GM12875 (cell line): ENCODE measurements around the gene ZNF710.

Source experiments
- H3K4me3 ChIP-seq: one replicate; pipeline ENCODE4 v1.5.1; 2011; ENCODE audit warnings: low read depth, low read length, control low read depth
- CTCF ChIP-seq: IDR thresholded peaks from 2 replicates; pipeline ENCODE4 v1.5.1; 2011; ENCODE audit warnings: low read depth, mild to moderate bottlenecking, control low read depth, inconsistent platforms, low read length, moderate library complexity, borderline replicate concordance; ENCODE audit not compliant: insufficient read depth

ZNF710 gene

GRCh38 chr15:90009301-90010022, 8.3 kb downstream of the ZNF710 start:
- H3K4me3 ChIP-seq = no peak overlapping the region
- TF ChIP-seq CTCF = no peak

DNA sequence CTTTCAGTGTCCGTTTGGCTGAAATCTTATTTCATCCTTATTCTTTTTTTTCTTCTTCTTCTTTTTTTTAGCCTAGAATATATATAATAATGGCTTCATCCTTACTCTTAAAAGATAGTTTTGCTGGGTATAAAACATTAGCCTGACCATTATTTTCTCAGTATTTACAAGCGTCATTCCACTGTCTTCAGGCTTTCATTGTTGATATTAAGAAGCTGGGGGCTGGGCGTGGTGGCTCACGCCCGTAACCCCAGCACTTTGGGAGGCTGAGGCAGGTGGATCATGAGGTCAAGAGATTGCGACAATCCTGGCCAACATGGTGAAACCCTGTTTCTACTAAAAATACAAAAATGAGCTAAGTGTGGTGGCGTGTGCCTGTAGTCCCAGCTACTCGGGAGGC, 10.6 kb downstream of the ZNF710 start:
- no peak overlapping the region for H3K4me3 ChIP-seq

DNA sequence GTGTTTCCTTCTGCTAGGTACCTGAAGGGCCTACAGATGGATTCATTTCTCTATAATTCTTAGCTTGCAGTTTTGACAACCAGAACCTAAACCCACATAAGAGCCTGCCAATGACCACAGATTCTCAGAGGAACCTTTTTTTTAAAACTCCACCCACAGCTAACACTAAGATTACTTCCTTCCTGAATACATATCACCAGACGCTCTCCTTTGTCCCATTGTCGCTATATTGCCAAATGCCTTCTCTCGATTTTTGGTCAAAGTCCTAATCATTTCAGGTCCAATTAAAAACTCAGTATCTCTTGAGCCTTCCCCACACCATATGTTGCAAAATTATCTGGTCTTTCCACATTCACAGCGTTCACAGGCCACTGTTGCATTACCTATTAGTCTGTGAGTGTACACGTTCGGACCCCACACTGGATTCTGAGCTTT, 12.4 kb downstream of the ZNF710 start:
- TF ChIP-seq CTCF = no peak
- H3K4me3 ChIP-seq = no peak overlapping the region

More for the DNA sequence above, 10.6 kb downstream of the ZNF710 start:
- no peak for TF ChIP-seq CTCF

DNA sequence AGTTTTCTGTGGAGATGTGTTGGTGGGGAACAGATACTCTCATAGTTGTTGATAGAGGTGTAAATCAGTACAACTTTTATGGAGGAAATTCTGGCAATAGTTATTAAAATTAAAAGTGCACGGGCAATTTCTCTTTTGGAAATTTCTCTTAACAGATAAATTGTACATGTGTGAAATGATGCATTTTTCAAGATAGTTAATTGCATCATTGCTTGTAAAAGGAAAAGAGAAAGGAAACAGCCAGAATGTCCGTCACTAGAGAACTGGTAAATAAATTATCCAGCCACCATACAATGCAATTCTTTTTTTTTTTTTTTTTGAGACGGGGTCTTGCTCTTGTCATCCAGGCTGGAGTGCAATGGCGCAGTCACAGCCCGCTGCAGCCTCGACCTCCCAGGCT, 14.2 kb downstream of the ZNF710 start:
- no peak for TF ChIP-seq CTCF
- no peak overlapping the region for H3K4me3 ChIP-seq

GRCh38 chr15:90015749-90016148, 14.6 kb downstream of the ZNF710 start:
- TF ChIP-seq CTCF = no peak

DNA sequence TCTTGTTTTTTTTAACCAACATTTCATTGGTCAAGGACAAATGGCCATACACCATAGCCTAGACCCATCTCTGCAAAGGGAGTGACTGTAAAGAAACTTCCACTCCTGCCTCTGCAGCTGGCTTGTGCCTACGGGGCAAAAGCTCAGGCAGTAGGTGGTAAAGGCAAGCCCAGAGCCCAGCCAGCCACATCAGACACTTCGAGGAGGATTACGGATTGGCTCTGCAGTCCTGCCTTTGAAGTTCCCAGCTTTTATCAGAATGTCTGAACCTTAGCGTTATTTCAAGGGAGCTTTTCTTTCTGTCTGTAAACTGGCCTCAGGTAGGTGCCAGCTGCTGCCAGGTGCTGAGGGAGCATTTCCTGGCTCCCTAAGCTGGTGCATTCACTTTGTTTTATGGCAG, 15.6 kb downstream of the ZNF710 start:
- TF ChIP-seq CTCF = no peak
- no peak overlapping the region for H3K4me3 ChIP-seq

More at GRCh38 chr15:90015749-90016148, 14.6 kb downstream of the ZNF710 start:
- H3K4me3 ChIP-seq = no peak overlapping the region

DNA sequence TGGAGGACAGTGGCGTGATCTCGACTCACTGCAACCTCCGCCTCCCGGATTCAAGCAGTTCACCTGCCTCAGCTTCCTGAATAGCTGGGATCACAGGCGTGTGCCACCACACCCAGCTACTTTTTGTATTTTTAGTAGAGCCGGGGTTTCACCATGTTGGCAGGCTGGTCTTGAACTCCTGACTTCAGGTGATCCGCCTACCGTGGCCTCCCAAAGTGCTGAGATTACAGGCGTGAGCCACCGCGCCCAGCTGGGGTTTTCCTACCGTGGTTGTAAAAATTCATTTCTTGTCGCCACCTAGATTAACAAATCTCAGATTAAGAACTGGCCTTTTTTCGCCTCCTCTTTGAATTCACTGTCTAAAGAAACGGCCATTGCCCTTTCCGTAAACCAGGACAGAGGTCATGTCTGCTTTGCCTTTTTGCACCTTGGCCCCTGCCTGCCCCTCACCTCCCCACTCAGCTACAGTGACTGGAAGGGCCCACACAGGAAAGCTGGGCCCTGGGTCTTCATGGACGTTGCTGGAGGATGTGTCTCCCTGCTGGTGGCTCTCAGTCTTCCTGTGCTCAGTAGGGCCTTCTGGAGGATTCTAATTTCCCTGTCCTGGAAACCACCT, 17.2 kb downstream of the ZNF710 start:
- TF ChIP-seq CTCF = no peak
- no peak overlapping the region for H3K4me3 ChIP-seq
